HK-2 (cell line): ENCODE measurements around the gene CWC22.
"Not testable (repeated sequence)": the region's sequence is repeated elsewhere in the genome, so short reads cannot be mapped to it uniquely, and the experiment has no call there.

Source experiments
- DNase-seq: peaks from one replicate; pipeline ENCODE4 v3.0.0-alpha.2; 2018; ENCODE audit not compliant: unreplicated experiment

CWC22 gene

DNA sequence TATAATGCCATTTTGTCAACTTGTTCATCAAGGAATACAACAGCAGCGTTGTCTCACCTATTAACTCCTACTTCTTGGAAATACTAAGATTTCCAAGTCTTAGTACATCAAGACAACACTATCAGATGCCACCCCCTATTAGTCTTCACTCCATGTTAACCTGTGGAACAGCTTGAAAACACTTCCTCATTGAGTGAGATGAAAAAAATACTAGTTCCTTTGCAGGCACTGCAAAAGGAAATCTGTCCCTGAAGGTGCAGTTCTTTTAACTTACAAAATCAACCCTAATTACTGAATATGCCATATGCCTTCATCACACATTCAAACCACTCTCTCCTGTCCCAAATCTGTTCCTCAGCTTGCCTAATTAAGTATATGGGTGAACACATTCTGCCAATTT, 4.0 kb downstream of the CWC22 start:
- no peak for DNase-seq

- no peak for DNase-seq
These were observed 4.8 kb downstream of the CWC22 start for GRCh38 chr2:180002198-180002770.

DNA sequence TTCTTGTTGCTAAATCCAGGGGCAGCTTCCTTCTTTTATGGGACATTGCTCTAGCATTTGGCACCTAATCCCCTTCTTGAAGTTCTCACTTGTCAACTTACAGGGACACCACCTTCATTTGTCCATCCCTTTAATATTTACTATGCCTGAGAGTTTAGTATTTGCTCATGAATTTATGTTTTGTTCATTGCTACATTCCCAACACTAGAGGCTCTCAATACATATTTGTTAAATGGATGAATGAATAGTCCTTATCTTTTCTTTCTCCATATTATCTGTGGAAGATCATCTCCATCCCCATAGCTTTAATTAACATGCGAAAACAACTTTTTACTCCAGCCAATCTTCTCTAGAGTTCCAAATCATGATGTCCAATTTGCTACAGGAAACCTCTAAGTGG, 5.4 kb downstream of the CWC22 start:
- DNase-seq, result no peak

GRCh38 chr2:180000434-180000833, 6.7 kb downstream of the CWC22 start:
- DNase-seq, result no peak

GRCh38 chr2:179999000-179999399, 8.1 kb downstream of the CWC22 start:
- DNase-seq, result no peak

GRCh38 chr2:179995741-179996515, 11.2 kb downstream of the CWC22 start:
- DNase-seq, result no peak

DNA sequence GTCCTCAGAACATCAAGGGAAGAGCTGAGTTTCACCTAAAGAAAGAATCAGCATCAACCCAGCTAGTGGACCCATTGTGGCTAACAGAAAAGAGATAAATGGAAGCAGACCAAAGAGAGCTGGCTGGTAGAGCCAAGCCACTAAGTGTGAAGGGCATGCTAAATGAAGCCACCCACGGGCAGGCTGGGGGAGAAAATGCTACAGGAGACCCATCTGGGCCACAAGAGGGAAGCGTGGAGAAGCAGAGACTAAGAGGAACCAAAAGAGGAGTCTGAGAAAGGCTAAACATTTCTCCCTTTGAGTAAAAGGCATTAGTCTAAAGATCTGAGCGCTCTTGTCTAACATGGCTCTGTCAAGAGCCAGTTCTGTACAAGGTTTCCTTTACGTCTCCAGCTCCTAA, 15.8 kb downstream of the CWC22 start:
- DNase-seq, result no peak

DNA sequence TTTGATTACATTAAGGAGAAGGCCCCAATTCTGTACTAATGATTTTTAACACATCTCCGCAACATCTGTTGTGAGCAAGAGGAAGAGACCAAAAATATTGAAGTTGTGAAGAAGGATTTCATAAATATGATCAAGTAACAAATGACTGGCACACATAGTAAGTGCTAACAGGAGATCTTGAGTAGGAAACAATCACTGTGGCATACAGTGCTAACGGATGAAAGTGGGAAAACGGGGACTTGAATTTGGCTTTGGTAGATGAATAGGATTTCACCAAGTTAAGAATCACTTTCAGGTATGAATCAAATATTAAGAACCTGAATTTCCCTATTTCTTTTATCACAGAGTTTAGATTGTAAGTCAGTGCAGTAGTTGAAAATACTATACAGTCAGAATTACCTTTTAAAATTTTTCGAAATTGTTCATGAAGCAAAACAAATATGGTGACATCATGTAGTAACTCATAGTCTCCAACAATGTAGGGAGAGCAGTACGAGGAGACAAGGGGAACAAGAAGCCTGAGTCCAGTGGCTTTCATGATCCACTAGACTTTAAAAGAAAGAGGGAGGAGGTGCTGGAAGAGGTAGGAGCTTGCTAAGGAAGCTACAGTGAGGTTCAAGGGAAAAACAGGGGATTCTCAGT, 16.3 kb downstream of the CWC22 start:
- no peak for DNase-seq

- no peak for DNase-seq
These were observed 19.2 kb downstream of the CWC22 start for GRCh38 chr2:179987916-179988315.

- no peak for DNase-seq
These were observed 21.8 kb downstream of the CWC22 start for GRCh38 chr2:179985163-179985820.

- no peak for DNase-seq
These were observed 23.7 kb downstream of the CWC22 start for GRCh38 chr2:179983250-179983932.

- DNase-seq, result no peak
These were observed 26.0 kb downstream of the CWC22 start for GRCh38 chr2:179981085-179981484.

- DNase-seq, result no peak
These were observed 32.3 kb downstream of the CWC22 start for GRCh38 chr2:179974761-179975160.

DNA sequence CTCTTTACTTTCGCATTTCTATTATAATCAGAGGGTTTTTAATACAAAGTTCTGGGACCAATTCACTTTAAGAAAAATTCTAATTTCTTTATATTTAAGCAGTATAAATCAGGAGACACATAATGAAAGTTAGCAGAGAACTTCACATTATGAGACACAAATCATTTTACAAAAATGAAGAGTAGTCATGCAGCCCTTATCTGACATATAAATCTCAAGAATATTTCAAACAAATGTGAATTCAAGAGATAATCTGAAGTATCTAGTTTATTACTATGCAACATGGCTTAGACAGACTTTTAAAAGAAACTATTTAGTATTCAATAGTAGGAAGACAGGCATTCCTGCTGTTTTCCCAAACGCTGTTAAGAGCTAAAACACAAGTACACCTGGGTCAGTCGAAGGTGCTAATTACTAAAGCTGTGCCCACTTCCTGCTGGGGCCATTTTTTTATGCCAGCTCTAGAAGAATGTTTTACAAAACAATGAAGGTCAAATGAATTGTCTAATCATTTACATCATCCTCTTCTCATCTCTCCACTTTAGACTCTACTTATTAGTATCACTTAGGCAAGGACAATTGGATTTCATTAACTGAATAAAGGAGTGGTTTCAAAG, 40.2 kb downstream of the CWC22 start:
- DNase-seq, result no peak

DNA sequence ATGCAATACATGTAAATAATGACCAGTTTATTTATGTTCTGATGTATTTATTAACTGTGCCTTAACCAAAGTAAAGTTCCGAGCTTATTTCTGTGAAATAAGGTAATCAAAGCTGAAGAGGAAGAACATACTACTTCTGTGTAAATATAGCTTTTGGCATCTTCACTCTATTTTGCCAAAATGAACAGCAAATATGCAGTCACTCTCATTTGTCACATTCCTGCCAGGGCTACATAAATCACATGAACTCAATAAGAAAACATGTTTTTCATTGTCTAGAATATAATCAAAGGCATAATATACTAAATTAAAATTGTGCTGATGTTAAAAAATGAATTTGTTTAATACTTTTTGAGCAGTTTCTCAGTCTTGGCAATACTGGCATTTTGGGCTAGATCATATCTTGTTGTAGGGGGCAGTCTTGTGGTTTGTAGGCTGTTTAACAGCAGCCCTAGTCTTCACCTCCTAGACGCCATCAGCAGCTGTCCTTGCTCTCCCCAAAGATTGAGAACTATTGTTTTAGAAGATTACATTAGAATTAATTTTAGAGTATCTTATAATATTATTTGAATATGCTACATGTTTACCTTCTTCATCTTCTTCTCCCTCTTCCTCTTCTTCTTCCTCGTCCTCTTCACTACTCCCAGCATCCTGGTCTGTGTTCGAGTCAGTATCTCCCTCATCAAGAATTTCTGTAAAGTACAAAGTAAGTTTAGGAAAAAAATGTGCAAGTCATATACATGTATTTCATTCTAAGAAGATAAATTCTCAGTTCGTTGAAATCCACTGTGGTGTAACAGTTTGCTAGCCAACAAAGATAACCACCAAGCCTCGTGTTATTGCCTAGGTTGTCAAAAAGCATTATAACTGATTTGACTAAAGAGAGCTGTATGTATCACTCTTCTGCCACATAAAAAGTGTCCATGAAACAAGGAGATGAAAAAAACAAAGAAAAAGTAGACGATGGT, 41.5 kb downstream of the CWC22 start:
- DNase-seq, result no peak

- DNase-seq, result no peak
These were observed 43.5 kb downstream of the CWC22 start for GRCh38 chr2:179963626-179964025.

GRCh38 chr2:179958251-179958650, 48.8 kb downstream of the CWC22 start:
- DNase-seq, result not testable (repeated sequence)

GRCh38 chr2:179954026-179954425, 53.1 kb downstream of the CWC22 start:
- no peak for DNase-seq

DNA sequence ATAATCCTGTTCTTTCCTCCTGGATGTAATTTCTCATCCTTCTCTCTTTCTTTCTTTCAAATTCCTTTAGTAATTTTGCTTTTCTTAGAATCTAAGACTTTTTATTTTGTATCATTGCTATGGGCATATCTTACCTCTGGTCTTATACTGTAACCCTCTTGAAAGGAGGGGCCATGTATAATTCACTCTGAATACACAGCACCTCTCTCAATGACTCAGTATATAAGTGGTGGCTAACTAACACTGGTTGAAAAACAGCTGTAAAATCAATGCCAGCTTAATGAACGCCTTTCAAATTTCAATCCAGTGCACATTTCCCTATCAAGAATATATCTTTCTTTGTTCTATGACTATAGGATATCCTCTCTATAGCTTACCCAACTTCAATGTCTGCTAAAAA, 53.7 kb downstream of the CWC22 start:
- DNase-seq, result no peak

DNA sequence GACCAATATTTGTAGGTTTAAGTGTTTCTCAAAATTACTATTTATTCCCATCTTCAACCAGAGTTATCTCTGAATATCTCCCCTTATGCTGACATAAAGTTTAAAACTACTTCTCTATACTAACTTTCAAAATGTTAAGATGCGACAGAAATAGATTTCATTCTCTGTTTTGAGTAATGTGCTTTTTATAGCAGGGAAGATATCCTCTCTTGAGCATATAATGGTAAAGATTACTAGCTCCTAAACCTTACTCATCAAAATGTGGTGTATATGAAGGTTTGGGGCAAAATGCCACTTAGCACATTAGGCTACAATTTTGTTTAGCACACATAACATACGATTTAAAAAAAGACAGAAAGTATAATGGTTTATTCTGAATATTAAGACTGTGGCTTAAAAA, 54.4 kb downstream of the CWC22 start:
- no peak for DNase-seq
